Panc1 (cell line): ENCODE measurements around the gene LYSET. TPM values are rescaled to one million over a fixed set of nuclear protein-coding genes. Genes with fewer than 3 reads are reported as not detected.

Source experiments
- ATAC-seq: fragments of 200-7000 bp; cut with Tn5 transposase; 2 replicates; pipeline ENCODE4 v1.9.1; 2020; ENCODE audit warnings: mild to moderate bottlenecking, moderate library complexity
- BruUV-seq: library from RNA; stranded (reverse); fragments of 400-500 nt; replicated peaks from 2 replicates; lab custom pipeline; 2021; lab: Mats Ljungman, UMichigan
- CTCF ChIA-PET: fragments of 300-600 bp; sonication (Branson Sonifier 250); formaldehyde crosslinking; loops from one replicate; lab custom pipeline; 2022; ENCODE audit warnings: antibody characterized with exemption; lab: Charles Lee
- POLR2A ChIA-PET: fragments of 300-600 bp; sonication (Branson Sonifier 250); formaldehyde crosslinking; loops from one replicate; lab custom pipeline; 2022; ENCODE audit warnings: antibody characterized with exemption; lab: Charles Lee
- DNase-seq: peaks from one replicate; pipeline ENCODE4 v3.0.0-alpha.2; 2010; ENCODE audit warnings: low read depth, low spot score
- H3K27ac ChIP-seq: 2 replicates; pipeline ENCODE4 v1.5.1; 2011; ENCODE audit warnings: mild to moderate bottlenecking, low read length, inconsistent platforms
- H3K27me3 ChIP-seq: fragments of 200-500 bp; sonication (Bioruptor generic); 2 replicates; pipeline ENCODE4 v1.6.0; 2014; ENCODE audit warnings: low read length, inconsistent platforms; ENCODE audit not compliant: control insufficient read depth, insufficient read depth
- H3K36me3 ChIP-seq: fragments of 200-500 bp; sonication (Bioruptor generic); 2 replicates; pipeline ENCODE4 v1.5.1; 2014; ENCODE audit warnings: inconsistent platforms, mild to moderate bottlenecking, low read length, moderate library complexity; ENCODE audit not compliant: control insufficient read depth, insufficient read depth
- H3K4me1 ChIP-seq: 2 replicates; pipeline ENCODE4 v1.5.1; 2011; ENCODE audit warnings: inconsistent platforms, mild to moderate bottlenecking, low read length, moderate library complexity; ENCODE audit not compliant: control insufficient read depth, insufficient read depth
- H3K4me3 ChIP-seq, 2 experiments: 2 replicates each; pipeline ENCODE4 v1.5.1; 2011 to 2012; ENCODE audit warnings: low read depth in 2 of 2, low read length in 2 of 2, mild to moderate bottlenecking in 2 of 2, inconsistent platforms in 1 of 2, moderate library complexity in 1 of 2
- H3K9me3 ChIP-seq: fragments of 200-500 bp; sonication (Bioruptor generic); 2 replicates; pipeline ENCODE4 v1.5.1; 2014; ENCODE audit warnings: low read depth, mild to moderate bottlenecking, inconsistent platforms, low read length, moderate library complexity; ENCODE audit not compliant: control insufficient read depth, insufficient read depth
- CTCF ChIP-seq: fragments of 450-650 bp; IDR thresholded peaks from 2 replicates; pipeline ENCODE4 v1.5.1; 2017; ENCODE audit warnings: mild to moderate bottlenecking
- POLR2AphosphoS5 ChIP-seq: IDR thresholded peaks from 2 replicates; pipeline ENCODE4 v1.6.1; 2012; ENCODE audit warnings: mild to moderate bottlenecking, low read depth, low read length, moderate library complexity
- SIN3A ChIP-seq: IDR thresholded peaks from 2 replicates; pipeline ENCODE4 v1.6.1; 2012; ENCODE audit warnings: low read depth, mild to moderate bottlenecking, low read length, moderate library complexity, borderline replicate concordance; ENCODE audit not compliant: insufficient read depth
- TCF7L2 ChIP-seq: IDR thresholded peaks from 2 replicates; pipeline ENCODE4 v1.6.1; 2011; ENCODE audit warnings: mild to moderate bottlenecking, low read depth, low read length, inconsistent platforms
- in situ Hi-C: cut with HindIII; loops from 2 replicates; pipeline ENCODE4 v1.10.0; 2016; ENCODE audit warnings: low sequenced_read_pairs, low pct_unique_long_range_greater_than_20kb
- intact Hi-C: fragments of 100-400 bp; cut with micrococcal nuclease; formaldehyde crosslinking; loops from one replicate; pipeline ENCODE4 v1.10.0; 2022; ENCODE audit not compliant: unreplicated experiment
- total RNA-seq: library from RNA; stranded (reverse); gene quantifications from one replicate; pipeline ENCODE4 v1.2.1, GENCODE V29; 2021; ENCODE audit not compliant: unreplicated experiment
- TF ChIP-seq, protein P1 (sequence below), 2 experiments: IDR thresholded peaks; 2 replicates each; pipeline ENCODE4 v1.6.1; 2011 to 2012; ENCODE audit warnings: low read depth in 2 of 2, control low read depth in 1 of 2, low read length in 1 of 2, mild to moderate bottlenecking in 1 of 2, moderate library complexity in 1 of 2; ENCODE audit not compliant: insufficient read depth in 1 of 2

The LYSET gene
- total RNA-seq, 1 experiment from 2014 or later, result 20.9 TPM

- H3K9me3 ChIP-seq, result no peaks in the 10 kb centered on the region
- POLR2A ChIA-PET, result no interaction called here
- CTCF ChIA-PET, result no interaction called here
- no peak overlapping the region for H3K27ac ChIP-seq
- in situ Hi-C loops (no loop called here), intact Hi-C loops (no loop called here)
- no peak overlapping the region for H3K4me3 ChIP-seq
- BruUV-seq, result no TSS peak
- H3K4me1 ChIP-seq, result no peaks in the 10 kb centered on the region
- H3K27me3 ChIP-seq, result no peaks in the 10 kb centered on the region
- no peaks in the 10 kb centered on the region for H3K36me3 ChIP-seq
- no peak for ATAC-seq
- TF ChIP-seq TCF7L2, result no peak
- no peak for TF ChIP-seq CTCF
- TF ChIP-seq SIN3A, result no peak
- TF ChIP-seq, protein P1, sequence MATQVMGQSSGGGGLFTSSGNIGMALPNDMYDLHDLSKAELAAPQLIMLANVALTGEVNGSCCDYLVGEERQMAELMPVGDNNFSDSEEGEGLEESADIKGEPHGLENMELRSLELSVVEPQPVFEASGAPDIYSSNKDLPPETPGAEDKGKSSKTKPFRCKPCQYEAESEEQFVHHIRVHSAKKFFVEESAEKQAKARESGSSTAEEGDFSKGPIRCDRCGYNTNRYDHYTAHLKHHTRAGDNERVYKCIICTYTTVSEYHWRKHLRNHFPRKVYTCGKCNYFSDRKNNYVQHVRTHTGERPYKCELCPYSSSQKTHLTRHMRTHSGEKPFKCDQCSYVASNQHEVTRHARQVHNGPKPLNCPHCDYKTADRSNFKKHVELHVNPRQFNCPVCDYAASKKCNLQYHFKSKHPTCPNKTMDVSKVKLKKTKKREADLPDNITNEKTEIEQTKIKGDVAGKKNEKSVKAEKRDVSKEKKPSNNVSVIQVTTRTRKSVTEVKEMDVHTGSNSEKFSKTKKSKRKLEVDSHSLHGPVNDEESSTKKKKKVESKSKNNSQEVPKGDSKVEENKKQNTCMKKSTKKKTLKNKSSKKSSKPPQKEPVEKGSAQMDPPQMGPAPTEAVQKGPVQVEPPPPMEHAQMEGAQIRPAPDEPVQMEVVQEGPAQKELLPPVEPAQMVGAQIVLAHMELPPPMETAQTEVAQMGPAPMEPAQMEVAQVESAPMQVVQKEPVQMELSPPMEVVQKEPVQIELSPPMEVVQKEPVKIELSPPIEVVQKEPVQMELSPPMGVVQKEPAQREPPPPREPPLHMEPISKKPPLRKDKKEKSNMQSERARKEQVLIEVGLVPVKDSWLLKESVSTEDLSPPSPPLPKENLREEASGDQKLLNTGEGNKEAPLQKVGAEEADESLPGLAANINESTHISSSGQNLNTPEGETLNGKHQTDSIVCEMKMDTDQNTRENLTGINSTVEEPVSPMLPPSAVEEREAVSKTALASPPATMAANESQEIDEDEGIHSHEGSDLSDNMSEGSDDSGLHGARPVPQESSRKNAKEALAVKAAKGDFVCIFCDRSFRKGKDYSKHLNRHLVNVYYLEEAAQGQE (IDR thresholded peaks at IDR 0.05; ENCODE audit: insufficient read depth in 1 of 2, low read depth in 2 of 2, low read length in 1 of 2), result no peak
- TF ChIP-seq POLR2AphosphoS5, result no peak
- DNase-seq, result no peak
Measured at GRCh38 chr14:93148979-93149378, 36.1 kb upstream of the LYSET start.

GRCh38 chr14:93150227-93151208 is 34.6 kb upstream of the LYSET start:
- H3K4me3 ChIP-seq, result no peak overlapping the region
- H3K4me1 ChIP-seq, result no peaks in the 10 kb centered on the region
- no TSS peak for BruUV-seq
- no peaks in the 10 kb centered on the region for H3K9me3 ChIP-seq
- ChIA-PET POLR2A (no interaction called here), CTCF (interaction anchor here (0.5 kb wide), 1 partner anchor 193 kb away, joined by 5 read pairs; no protein-coding TSS in a partner anchor)
- TF ChIP-seq TCF7L2 (no peak), CTCF (no peak), POLR2AphosphoS5 (no peak)
- H3K27ac ChIP-seq, result no peak overlapping the region
- ATAC-seq, result no peak
- intact Hi-C loops (no loop called here), in situ Hi-C loops (no loop called here)
- H3K27me3 ChIP-seq, result no peaks in the 10 kb centered on the region
- H3K36me3 ChIP-seq, result no peaks in the 10 kb centered on the region
- no peak for DNase-seq
